Measurements from ENCODE around the gene FBXW11. TPM values are rescaled to one million over a fixed set of nuclear protein-coding genes. Genes with fewer than 3 reads are reported as not detected.

FBXW11 gene
- total RNA-seq, 1 experiment from 2014 or later: 46.3 TPM

DNA sequence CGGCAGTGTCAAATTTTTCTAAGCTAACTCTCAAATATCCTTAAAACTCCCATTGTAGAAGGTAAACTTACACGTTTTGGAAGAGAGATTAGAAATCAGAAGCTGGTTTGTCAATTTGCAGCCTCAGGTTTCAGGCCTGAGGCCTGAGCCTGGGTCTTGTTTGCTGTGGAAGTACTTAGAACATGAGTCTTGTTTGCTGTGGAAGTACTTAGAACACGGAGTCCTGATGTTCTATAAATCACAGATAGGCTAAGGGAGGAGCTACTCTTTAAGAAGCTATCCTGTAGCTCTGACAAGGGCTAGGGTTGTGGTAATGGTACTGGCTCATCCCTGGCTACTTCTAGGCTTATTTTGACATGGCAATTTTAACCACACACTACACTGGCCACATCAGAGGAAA, 97.8 kb downstream of the FBXW11 start:
- Mint-ChIP-seq H3K27me3 (ENCODE audit: insufficient read depth, unreplicated experiment) (no peaks in the 10 kb centered on the region), H3K4me3 (ENCODE audit: unreplicated experiment) (no peak overlapping the region), H3K36me3 (ENCODE audit: insufficient read depth, unreplicated experiment) (no peaks in the 10 kb centered on the region), H3K27ac (ENCODE audit: unreplicated experiment) (no peak overlapping the region), H3K4me1 (ENCODE audit: low read depth, unreplicated experiment) (no peaks in the 10 kb centered on the region), H3K9me3 (ENCODE audit: unreplicated experiment) (no peaks in the 10 kb centered on the region)
- no peak for TF ChIP-seq CTCF (IDR thresholded peaks at IDR 0.05; ENCODE audit: insufficient read depth in 1 of 2, low read depth in 1 of 2, low read length in 1 of 2, severe bottlenecking in 1 of 2, unreplicated experiment in 1 of 2)
- Histone ChIP-seq H3K36me3 (ENCODE audit: control insufficient read depth, insufficient read depth, low read length) (no peaks in the 10 kb centered on the region), H3K4me1 (no peaks in the 10 kb centered on the region), H3K9me3 (no peaks in the 10 kb centered on the region), H3K4me3 (ENCODE audit: low read depth, low read length) (no peak overlapping the region), H3K27me3 (replicated peaks; ENCODE audit: control insufficient read depth, insufficient read depth, low read length) (no peaks in the 10 kb centered on the region)
- ChIA-PET CTCF (interaction anchor here (0.6 to 1.7 kb wide), 4 partner anchors 47 to 490 kb away, joined by 3 to 9 read pairs (median 4); partner anchors contain the start of genes FBXW11 and FGF18), POLR2A (interaction anchor here (0.6 kb wide), 1 partner anchor 98 kb away, joined by 4 read pairs; the partner anchor contains the start of gene FBXW11)
- no peak for DNase-seq
- BruUV-seq (replicated peaks): no TSS peak
- intact Hi-C loops (cut with micrococcal nuclease; ENCODE audit: unreplicated experiment): loop anchor here (5.0 to 10.0 kb wide), 2 partner anchors 136 to 424 kb away; no protein-coding TSS in a partner anchor

GRCh38 chr5:171907725-171908343, 98.6 kb downstream of the FBXW11 start:
- H3K4me3 Mint-ChIP-seq (ENCODE audit: unreplicated experiment): no peak overlapping the region
- no peaks in the 10 kb centered on the region for H3K9me3 Mint-ChIP-seq (ENCODE audit: unreplicated experiment)
- no peaks in the 10 kb centered on the region for H3K36me3 Mint-ChIP-seq (ENCODE audit: insufficient read depth, unreplicated experiment)
- BruUV-seq (replicated peaks): no TSS peak
- H3K27me3 Mint-ChIP-seq (ENCODE audit: insufficient read depth, unreplicated experiment): no peaks in the 10 kb centered on the region
- no peaks in the 10 kb centered on the region for H3K9me3 ChIP-seq
- CTCF ChIA-PET: interaction anchor here (0.9 to 1.7 kb wide), 3 partner anchors 151 to 489 kb away, joined by 3 to 9 read pairs (median 3); partner anchors contain the start of genes FGF18 and STK10
- peak; percentile 78 to 79 for TF ChIP-seq CTCF (IDR thresholded peaks at IDR 0.05; ENCODE audit: insufficient read depth in 1 of 2, low read depth in 1 of 2, low read length in 1 of 2, severe bottlenecking in 1 of 2, unreplicated experiment in 1 of 2)
- no peaks in the 10 kb centered on the region for H3K36me3 ChIP-seq (ENCODE audit: control insufficient read depth, insufficient read depth, low read length)
- H3K27ac Mint-ChIP-seq (ENCODE audit: unreplicated experiment): no peak overlapping the region
- intact Hi-C loops (cut with micrococcal nuclease; ENCODE audit: unreplicated experiment): loop anchor here (1.0 to 10.0 kb wide), 5 partner anchors 136 to 490 kb away; no protein-coding TSS in a partner anchor
- H3K4me1 Mint-ChIP-seq (ENCODE audit: low read depth, unreplicated experiment): no peaks in the 10 kb centered on the region
- no peaks in the 10 kb centered on the region for H3K27me3 ChIP-seq (replicated peaks; ENCODE audit: control insufficient read depth, insufficient read depth, low read length)
- POLR2A ChIA-PET: no interaction called here
- no peaks in the 10 kb centered on the region for H3K4me1 ChIP-seq
- peak in 1 of 2 experiments; percentile 66 for DNase-seq
- no peak overlapping the region for H3K4me3 ChIP-seq (ENCODE audit: low read depth, low read length)

DNA sequence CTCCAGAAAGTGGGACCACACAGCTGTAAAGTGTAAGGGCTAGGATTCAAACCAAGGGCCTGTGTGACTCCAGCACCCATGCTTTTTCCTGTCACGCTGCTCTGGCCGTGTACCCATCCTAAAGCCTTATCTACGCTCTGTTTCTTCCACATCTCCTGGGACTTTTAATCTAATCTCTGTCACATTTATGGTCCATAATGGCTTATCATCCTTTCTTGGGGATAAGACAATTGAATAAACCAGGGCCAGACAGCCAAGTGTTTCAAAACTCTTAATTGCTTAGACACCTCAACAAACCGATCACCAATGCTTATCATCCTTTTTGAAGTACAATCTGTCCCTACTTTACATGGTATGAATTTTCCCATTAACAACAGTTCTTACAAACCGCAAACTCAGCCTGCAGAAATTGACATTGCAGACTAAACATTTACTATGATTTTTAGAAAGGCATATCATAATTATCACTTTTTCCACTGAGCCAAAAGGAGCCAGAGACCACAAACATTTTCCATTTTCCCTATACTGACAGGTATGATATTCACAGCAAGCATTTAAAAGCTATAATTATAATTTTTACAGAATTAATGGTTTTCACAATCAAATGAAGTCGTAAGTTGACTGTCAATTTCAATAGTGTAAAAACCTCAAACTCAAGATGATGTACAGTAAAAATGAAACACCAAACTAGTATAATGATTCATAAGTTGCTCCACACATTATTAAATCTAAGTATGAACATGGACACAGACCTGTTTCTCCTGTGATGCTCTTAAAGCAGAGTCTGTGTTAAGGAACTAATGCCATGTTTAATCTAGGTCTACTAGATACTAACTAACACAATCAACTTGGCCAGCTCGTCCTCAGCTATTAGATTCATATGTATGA, 99.5 kb downstream of the FBXW11 start:
- Mint-ChIP-seq H3K4me3 (ENCODE audit: unreplicated experiment) (no peak overlapping the region), H3K27ac (ENCODE audit: unreplicated experiment) (no peak overlapping the region), H3K27me3 (ENCODE audit: insufficient read depth, unreplicated experiment) (no peaks in the 10 kb centered on the region), H3K9me3 (ENCODE audit: unreplicated experiment) (no peaks in the 10 kb centered on the region), H3K4me1 (ENCODE audit: low read depth, unreplicated experiment) (no peaks in the 10 kb centered on the region), H3K36me3 (ENCODE audit: insufficient read depth, unreplicated experiment) (no peaks in the 10 kb centered on the region)
- no peak for DNase-seq
- POLR2A ChIA-PET: no interaction called here
- H3K9me3 ChIP-seq: no peaks in the 10 kb centered on the region
- intact Hi-C loops (cut with micrococcal nuclease; ENCODE audit: unreplicated experiment): loop anchor here (1.0 to 10.0 kb wide), 5 partner anchors 135 to 489 kb away; no protein-coding TSS in a partner anchor
- BruUV-seq (replicated peaks): no TSS peak
- H3K4me1 ChIP-seq: no peaks in the 10 kb centered on the region
- no peak for TF ChIP-seq CTCF (IDR thresholded peaks at IDR 0.05; ENCODE audit: insufficient read depth in 1 of 2, low read depth in 1 of 2, low read length in 1 of 2, severe bottlenecking in 1 of 2, unreplicated experiment in 1 of 2)
- no peak overlapping the region for H3K4me3 ChIP-seq (ENCODE audit: low read depth, low read length)
- H3K36me3 ChIP-seq (ENCODE audit: control insufficient read depth, insufficient read depth, low read length): no peaks in the 10 kb centered on the region
- no peaks in the 10 kb centered on the region for H3K27me3 ChIP-seq (replicated peaks; ENCODE audit: control insufficient read depth, insufficient read depth, low read length)
- CTCF ChIA-PET: no interaction called here
